Panc1 (cell line): ENCODE results near the gene RRM2. TPM values are rescaled to one million over a fixed set of nuclear protein-coding genes. Genes with fewer than 3 reads are reported as not detected.

ENCODE experiments used
- ATAC-seq: fragments of 200-7000 bp; cut with Tn5 transposase; 2 replicates; pipeline ENCODE4 v1.9.1; 2020; ENCODE audit warnings: mild to moderate bottlenecking, moderate library complexity
- BruUV-seq: library from RNA; stranded (reverse); fragments of 400-500 nt; replicated peaks from 2 replicates; lab custom pipeline; 2021; lab: Mats Ljungman, UMichigan
- CTCF ChIA-PET: fragments of 300-600 bp; sonication (Branson Sonifier 250); formaldehyde crosslinking; loops from one replicate; lab custom pipeline; 2022; ENCODE audit warnings: antibody characterized with exemption; lab: Charles Lee
- POLR2A ChIA-PET: fragments of 300-600 bp; sonication (Branson Sonifier 250); formaldehyde crosslinking; loops from one replicate; lab custom pipeline; 2022; ENCODE audit warnings: antibody characterized with exemption; lab: Charles Lee
- DNase-seq: peaks from one replicate; pipeline ENCODE4 v3.0.0-alpha.2; 2010; ENCODE audit warnings: low read depth, low spot score
- H3K27ac ChIP-seq: 2 replicates; pipeline ENCODE4 v1.5.1; 2011; ENCODE audit warnings: mild to moderate bottlenecking, low read length, inconsistent platforms
- H3K27me3 ChIP-seq: fragments of 200-500 bp; sonication (Bioruptor generic); 2 replicates; pipeline ENCODE4 v1.6.0; 2014; ENCODE audit warnings: low read length, inconsistent platforms; ENCODE audit not compliant: control insufficient read depth, insufficient read depth
- H3K36me3 ChIP-seq: fragments of 200-500 bp; sonication (Bioruptor generic); 2 replicates; pipeline ENCODE4 v1.5.1; 2014; ENCODE audit warnings: inconsistent platforms, mild to moderate bottlenecking, low read length, moderate library complexity; ENCODE audit not compliant: control insufficient read depth, insufficient read depth
- H3K4me1 ChIP-seq: 2 replicates; pipeline ENCODE4 v1.5.1; 2011; ENCODE audit warnings: inconsistent platforms, mild to moderate bottlenecking, low read length, moderate library complexity; ENCODE audit not compliant: control insufficient read depth, insufficient read depth
- H3K4me3 ChIP-seq, 2 experiments: 2 replicates each; pipeline ENCODE4 v1.5.1; 2011 to 2012; ENCODE audit warnings: low read depth in 2 of 2, low read length in 2 of 2, mild to moderate bottlenecking in 2 of 2, inconsistent platforms in 1 of 2, moderate library complexity in 1 of 2
- H3K9me3 ChIP-seq: fragments of 200-500 bp; sonication (Bioruptor generic); 2 replicates; pipeline ENCODE4 v1.5.1; 2014; ENCODE audit warnings: low read depth, mild to moderate bottlenecking, inconsistent platforms, low read length, moderate library complexity; ENCODE audit not compliant: control insufficient read depth, insufficient read depth
- POLR2AphosphoS5 ChIP-seq: IDR thresholded peaks from 2 replicates; pipeline ENCODE4 v1.6.1; 2012; ENCODE audit warnings: mild to moderate bottlenecking, low read depth, low read length, moderate library complexity
- REST ChIP-seq, 2 experiments: IDR thresholded peaks; 2 replicates each; pipeline ENCODE4 v1.6.1; 2011 to 2012; ENCODE audit warnings: low read depth in 2 of 2, control low read depth in 1 of 2, low read length in 1 of 2, mild to moderate bottlenecking in 1 of 2, moderate library complexity in 1 of 2; ENCODE audit not compliant: insufficient read depth in 1 of 2
- SIN3A ChIP-seq: IDR thresholded peaks from 2 replicates; pipeline ENCODE4 v1.6.1; 2012; ENCODE audit warnings: low read depth, mild to moderate bottlenecking, low read length, moderate library complexity, borderline replicate concordance; ENCODE audit not compliant: insufficient read depth
- TCF7L2 ChIP-seq: IDR thresholded peaks from 2 replicates; pipeline ENCODE4 v1.6.1; 2011; ENCODE audit warnings: mild to moderate bottlenecking, low read depth, low read length, inconsistent platforms
- in situ Hi-C: cut with HindIII; loops from 2 replicates; pipeline ENCODE4 v1.10.0; 2016; ENCODE audit warnings: low sequenced_read_pairs, low pct_unique_long_range_greater_than_20kb
- intact Hi-C: fragments of 100-400 bp; cut with micrococcal nuclease; formaldehyde crosslinking; loops from one replicate; pipeline ENCODE4 v1.10.0; 2022; ENCODE audit not compliant: unreplicated experiment
- total RNA-seq: library from RNA; stranded (reverse); gene quantifications from one replicate; pipeline ENCODE4 v1.2.1, GENCODE V29; 2021; ENCODE audit not compliant: unreplicated experiment
- TF ChIP-seq, protein P1 (sequence below): fragments of 450-650 bp; IDR thresholded peaks from 2 replicates; pipeline ENCODE4 v1.5.1; 2017; ENCODE audit warnings: mild to moderate bottlenecking

The RRM2 gene
- total RNA-seq, 1 experiment from 2014 or later: 294 TPM

GRCh38 chr2:10161206-10161931, 38.8 kb downstream of the RRM2 start:
- no peaks in the 10 kb centered on the region for H3K9me3 ChIP-seq
- POLR2A ChIA-PET: no interaction called here
- in situ Hi-C loops: no loop called here
- no peaks in the 10 kb centered on the region for H3K27me3 ChIP-seq
- ATAC-seq (no peak), DNase-seq (no peak)
- no peaks in the 10 kb centered on the region for H3K36me3 ChIP-seq
- H3K4me1 ChIP-seq: peaks cover 4% of the 10 kb centered on the region; the same call in 1 of the 2 replicates
- H3K4me3 ChIP-seq: no peak overlapping the region
- no peak overlapping the region for H3K27ac ChIP-seq
- no peak for TF ChIP-seq SIN3A
- TF ChIP-seq, protein P1, sequence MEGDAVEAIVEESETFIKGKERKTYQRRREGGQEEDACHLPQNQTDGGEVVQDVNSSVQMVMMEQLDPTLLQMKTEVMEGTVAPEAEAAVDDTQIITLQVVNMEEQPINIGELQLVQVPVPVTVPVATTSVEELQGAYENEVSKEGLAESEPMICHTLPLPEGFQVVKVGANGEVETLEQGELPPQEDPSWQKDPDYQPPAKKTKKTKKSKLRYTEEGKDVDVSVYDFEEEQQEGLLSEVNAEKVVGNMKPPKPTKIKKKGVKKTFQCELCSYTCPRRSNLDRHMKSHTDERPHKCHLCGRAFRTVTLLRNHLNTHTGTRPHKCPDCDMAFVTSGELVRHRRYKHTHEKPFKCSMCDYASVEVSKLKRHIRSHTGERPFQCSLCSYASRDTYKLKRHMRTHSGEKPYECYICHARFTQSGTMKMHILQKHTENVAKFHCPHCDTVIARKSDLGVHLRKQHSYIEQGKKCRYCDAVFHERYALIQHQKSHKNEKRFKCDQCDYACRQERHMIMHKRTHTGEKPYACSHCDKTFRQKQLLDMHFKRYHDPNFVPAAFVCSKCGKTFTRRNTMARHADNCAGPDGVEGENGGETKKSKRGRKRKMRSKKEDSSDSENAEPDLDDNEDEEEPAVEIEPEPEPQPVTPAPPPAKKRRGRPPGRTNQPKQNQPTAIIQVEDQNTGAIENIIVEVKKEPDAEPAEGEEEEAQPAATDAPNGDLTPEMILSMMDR: no peak
- TF ChIP-seq TCF7L2: no peak
- no peak for TF ChIP-seq REST (IDR thresholded peaks at IDR 0.05; ENCODE audit: insufficient read depth in 1 of 2, low read depth in 2 of 2, low read length in 1 of 2)
- no peak for TF ChIP-seq POLR2AphosphoS5
- intact Hi-C loops: no loop called here
- BruUV-seq: no TSS peak
- CTCF ChIA-PET: interaction anchor here (0.7 kb wide), 1 partner anchor 65 kb away, joined by 3 read pairs; no protein-coding TSS in a partner anchor

GRCh38 chr2:10161961-10162441, 39.5 kb downstream of the RRM2 start:
- ATAC-seq: no peak
- TF ChIP-seq TCF7L2 (no peak), POLR2AphosphoS5 (no peak), SIN3A (no peak), REST (IDR thresholded peaks at IDR 0.05; ENCODE audit: insufficient read depth in 1 of 2, low read depth in 2 of 2, low read length in 1 of 2) (no peak)
- TF ChIP-seq, protein P1: no peak
- no TSS peak for BruUV-seq
- Histone ChIP-seq H3K4me3 (no peak overlapping the region), H3K4me1 (peaks cover 4% of the 10 kb centered on the region; the same call in 1 of the 2 replicates), H3K9me3 (no peaks in the 10 kb centered on the region), H3K36me3 (no peaks in the 10 kb centered on the region), H3K27me3 (no peaks in the 10 kb centered on the region), H3K27ac (no peak overlapping the region)
- CTCF ChIA-PET: no interaction called here
- in situ Hi-C loops: no loop called here
- POLR2A ChIA-PET: no interaction called here
- no peak for DNase-seq
- intact Hi-C loops: no loop called here
